ENCODE results near the gene LGR4.

Gene LGR4

GRCh38 chr11:27485930-27486773, 13.6 kb upstream of the LGR4 start:
- peak; percentile 74 for DNase-seq (ENCODE audit: low read depth)

- no peak for DNase-seq (ENCODE audit: low read depth)
Observed at GRCh38 chr11:27482793-27483192, 10.2 kb upstream of the LGR4 start.

GRCh38 chr11:27481992-27482391, 9.4 kb upstream of the LGR4 start:
- no peak for DNase-seq (ENCODE audit: low read depth)

- no peak for DNase-seq (ENCODE audit: low read depth)
Observed at GRCh38 chr11:27477831-27478230, 5.2 kb upstream of the LGR4 start.

GRCh38 chr11:27477243-27477642, 4.7 kb upstream of the LGR4 start:
- DNase-seq (ENCODE audit: low read depth) = no peak

- DNase-seq (ENCODE audit: low read depth) = no peak
Observed at GRCh38 chr11:27475622-27476021, 3.0 kb upstream of the LGR4 start.

- DNase-seq (ENCODE audit: low read depth) = peak; percentile 24
Observed at GRCh38 chr11:27473017-27473406, 422 bp upstream of the LGR4 start.

- peak; percentile 42 for DNase-seq (ENCODE audit: low read depth)
Observed at GRCh38 chr11:27471589-27472397, 797 bp downstream of the LGR4 start.

- peak; percentile 19 for DNase-seq (ENCODE audit: low read depth)
Observed at GRCh38 chr11:27470826-27471588, 1.6 kb downstream of the LGR4 start.

GRCh38 chr11:27470166-27470565, 2.4 kb downstream of the LGR4 start:
- DNase-seq (ENCODE audit: low read depth) = no peak

- no peak for DNase-seq (ENCODE audit: low read depth)
Observed at GRCh38 chr11:27468995-27469695, 3.4 kb downstream of the LGR4 start.

- peak; percentile 93 for DNase-seq (ENCODE audit: low read depth)
Observed at GRCh38 chr11:27468209-27468994, 4.2 kb downstream of the LGR4 start.

GRCh38 chr11:27467181-27467913, 5.2 kb downstream of the LGR4 start:
- DNase-seq (ENCODE audit: low read depth) = no peak

GRCh38 chr11:27466363-27466762, 6.2 kb downstream of the LGR4 start:
- no peak for DNase-seq (ENCODE audit: low read depth)

- DNase-seq (ENCODE audit: low read depth) = no peak
Observed at GRCh38 chr11:27465629-27466028, 7.0 kb downstream of the LGR4 start.

- DNase-seq (ENCODE audit: low read depth) = no peak
Observed at GRCh38 chr11:27464909-27465308, 7.7 kb downstream of the LGR4 start.

- peak; percentile 82 for DNase-seq (ENCODE audit: low read depth)
Observed at GRCh38 chr11:27464289-27464696, 8.3 kb downstream of the LGR4 start.

GRCh38 chr11:27462543-27462942, 10.0 kb downstream of the LGR4 start:
- DNase-seq (ENCODE audit: low read depth) = peak; percentile 75

- no peak for DNase-seq (ENCODE audit: low read depth)
Observed at GRCh38 chr11:27460158-27460978, 12.2 kb downstream of the LGR4 start.

Measured in ELR (cell line).